Peyer's patch (tissue), 4 donors: ENCODE data around the gene KIRREL3. TPM values are rescaled to one million over a fixed set of nuclear protein-coding genes. Genes with fewer than 3 reads are reported as not detected.

Source experiments
- DNase-seq, 3 donors: peaks; one replicate each; pipeline ENCODE4 v3.0.0-alpha.2; 2017 to 2019
- H3K27ac ChIP-seq, 4 donors: fragments of 200-600 bp; sonication (generic); one replicate each; pipeline ENCODE4 v1.5.1; 2016 to 2019
- H3K27me3 ChIP-seq, 2 donors: fragments of 200-600 bp; sonication (generic); one replicate each; pipeline ENCODE4 v1.5.1; 2019
- H3K36me3 ChIP-seq, 3 donors: fragments of 200-600 bp; sonication (generic); one replicate each; pipeline ENCODE4 v1.5.1; 2016 to 2019
- H3K4me1 ChIP-seq, 4 donors: fragments of 200-600 bp; sonication (generic); one replicate each; pipeline ENCODE4 v1.5.1; 2016 to 2019
- H3K4me3 ChIP-seq, 4 donors: fragments of 200-600 bp; sonication (generic); 1 replicate in 3 of 4; 2 replicates in 1 of 4; pipeline ENCODE4 v1.5.1; 2016 to 2019; ENCODE audit warnings: mild to moderate bottlenecking in 1 of 4
- H3K9me3 ChIP-seq, 4 donors: fragments of 200-600 bp; sonication (generic); one replicate each; pipeline ENCODE4 v1.5.1; 2016 to 2019; ENCODE audit warnings: mild to moderate bottlenecking in 1 of 4
- POLR2A ChIP-seq, 2 donors: fragments of 450-650 bp; IDR thresholded peaks; one replicate each; pipeline ENCODE4 v1.5.1; 2017; ENCODE audit warnings: antibody characterized with exemption in 2 of 2, mild to moderate bottlenecking in 2 of 2, moderate library complexity in 2 of 2
- total RNA-seq, 4 donors: library from RNA; depleted of rRNA; stranded (reverse); fragments of >200 nt; gene quantifications; one replicate each; pipeline ENCODE4 v1.1.0, GENCODE V29; 2016
- TF ChIP-seq, protein P1 (sequence below), 6 experiments: fragments of 450-650 bp in 4 of 6; fragments of 200-600 bp in 2 of 6; sonication (generic) in 1 of 6; IDR thresholded peaks; one replicate each; pipeline ENCODE4 v1.5.1; 2017 to 2019; ENCODE audit warnings: antibody characterized with exemption in 6 of 6, mild to moderate bottlenecking in 3 of 6, moderate library complexity in 1 of 6

KIRREL3 gene
- total RNA-seq, 4 donors from 2014 or later, result 0.83 TPM; not detected in 3

DNA sequence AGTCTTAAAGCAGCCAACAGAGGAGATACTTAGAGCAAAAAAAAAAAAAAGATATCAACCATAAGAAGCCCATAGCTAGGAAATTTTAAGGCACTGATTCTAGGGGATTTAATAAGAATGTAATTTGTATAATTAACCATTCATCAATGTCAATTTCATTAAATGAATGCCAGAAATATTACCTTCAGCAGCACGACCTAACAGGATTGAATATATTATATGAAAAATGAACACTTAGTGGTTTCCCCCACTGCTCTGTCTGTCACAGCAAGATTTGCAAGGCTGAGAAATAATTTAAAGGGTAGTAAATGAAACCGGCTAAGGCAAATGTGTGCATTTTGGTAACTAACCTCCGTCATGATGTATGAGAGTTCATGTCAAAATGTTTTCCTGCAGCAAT lies 319.9 kb downstream of the KIRREL3 start:
- Histone ChIP-seq H3K4me3 (no peak overlapping the region), H3K4me1 (no peaks in the 10 kb centered on the region), H3K27ac (no peak overlapping the region), H3K9me3 (no peaks in the 10 kb centered on the region), H3K36me3 (no peaks in the 10 kb centered on the region), H3K27me3 (no peaks in the 10 kb centered on the region)
- TF ChIP-seq POLR2A (IDR thresholded peaks at IDR 0.05), result no peak
- TF ChIP-seq, protein P1, sequence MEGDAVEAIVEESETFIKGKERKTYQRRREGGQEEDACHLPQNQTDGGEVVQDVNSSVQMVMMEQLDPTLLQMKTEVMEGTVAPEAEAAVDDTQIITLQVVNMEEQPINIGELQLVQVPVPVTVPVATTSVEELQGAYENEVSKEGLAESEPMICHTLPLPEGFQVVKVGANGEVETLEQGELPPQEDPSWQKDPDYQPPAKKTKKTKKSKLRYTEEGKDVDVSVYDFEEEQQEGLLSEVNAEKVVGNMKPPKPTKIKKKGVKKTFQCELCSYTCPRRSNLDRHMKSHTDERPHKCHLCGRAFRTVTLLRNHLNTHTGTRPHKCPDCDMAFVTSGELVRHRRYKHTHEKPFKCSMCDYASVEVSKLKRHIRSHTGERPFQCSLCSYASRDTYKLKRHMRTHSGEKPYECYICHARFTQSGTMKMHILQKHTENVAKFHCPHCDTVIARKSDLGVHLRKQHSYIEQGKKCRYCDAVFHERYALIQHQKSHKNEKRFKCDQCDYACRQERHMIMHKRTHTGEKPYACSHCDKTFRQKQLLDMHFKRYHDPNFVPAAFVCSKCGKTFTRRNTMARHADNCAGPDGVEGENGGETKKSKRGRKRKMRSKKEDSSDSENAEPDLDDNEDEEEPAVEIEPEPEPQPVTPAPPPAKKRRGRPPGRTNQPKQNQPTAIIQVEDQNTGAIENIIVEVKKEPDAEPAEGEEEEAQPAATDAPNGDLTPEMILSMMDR (IDR thresholded peaks at IDR 0.05), result no peak
- no peak for DNase-seq

DNA sequence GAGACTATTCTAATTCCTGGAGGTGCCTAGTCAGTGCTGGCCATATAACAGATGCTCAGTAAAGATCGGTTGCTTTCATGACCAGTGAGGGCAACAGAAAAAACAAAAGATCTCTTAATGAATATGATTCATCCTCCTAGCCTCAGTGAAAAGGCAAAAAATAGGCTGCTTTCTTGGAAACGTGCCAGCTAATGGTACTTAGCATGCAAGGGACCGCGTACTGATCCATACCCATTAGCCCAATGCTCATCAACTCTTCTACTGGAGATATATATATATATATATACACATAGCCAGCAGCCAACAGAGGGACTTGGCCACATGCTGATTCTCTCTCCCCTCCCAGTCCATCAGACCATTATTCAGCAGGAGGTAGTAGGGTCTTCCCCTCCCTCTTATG lies 320.4 kb downstream of the KIRREL3 start:
- DNase-seq, result no peak
- Histone ChIP-seq H3K36me3 (no peaks in the 10 kb centered on the region), H3K27ac (no peak overlapping the region), H3K9me3 (no peaks in the 10 kb centered on the region), H3K4me3 (no peak overlapping the region), H3K27me3 (no peaks in the 10 kb centered on the region), H3K4me1 (no peaks in the 10 kb centered on the region)
- TF ChIP-seq POLR2A (IDR thresholded peaks at IDR 0.05), result no peak
- TF ChIP-seq, protein P1 (IDR thresholded peaks at IDR 0.05), result no peak

DNA sequence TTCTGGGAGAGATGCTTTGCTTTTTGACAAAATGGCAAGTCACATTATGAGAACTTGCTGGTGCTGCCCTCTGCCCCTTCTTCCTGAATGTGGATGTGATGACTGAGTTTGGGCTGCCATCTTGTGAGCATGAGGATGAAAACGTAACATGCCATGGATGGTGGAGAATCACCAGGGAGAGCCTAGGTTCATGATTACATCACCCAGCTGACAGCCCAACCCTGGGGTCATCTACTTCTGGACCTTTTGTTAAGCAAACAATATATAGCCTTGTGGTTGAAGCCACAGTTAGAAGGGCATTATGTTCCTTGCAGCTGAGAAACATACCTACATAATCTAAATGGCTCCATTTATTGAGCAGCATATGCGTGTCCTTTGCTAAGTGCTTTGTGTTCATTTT lies 321.5 kb downstream of the KIRREL3 start:
- Histone ChIP-seq H3K9me3 (no peaks in the 10 kb centered on the region), H3K27me3 (no peaks in the 10 kb centered on the region), H3K4me3 (no peak overlapping the region), H3K4me1 (no peaks in the 10 kb centered on the region), H3K36me3 (no peaks in the 10 kb centered on the region), H3K27ac (no peak overlapping the region)
- TF ChIP-seq, protein P1 (IDR thresholded peaks at IDR 0.05), result no peak
- TF ChIP-seq POLR2A (IDR thresholded peaks at IDR 0.05), result no peak
- DNase-seq, result no peak

DNA sequence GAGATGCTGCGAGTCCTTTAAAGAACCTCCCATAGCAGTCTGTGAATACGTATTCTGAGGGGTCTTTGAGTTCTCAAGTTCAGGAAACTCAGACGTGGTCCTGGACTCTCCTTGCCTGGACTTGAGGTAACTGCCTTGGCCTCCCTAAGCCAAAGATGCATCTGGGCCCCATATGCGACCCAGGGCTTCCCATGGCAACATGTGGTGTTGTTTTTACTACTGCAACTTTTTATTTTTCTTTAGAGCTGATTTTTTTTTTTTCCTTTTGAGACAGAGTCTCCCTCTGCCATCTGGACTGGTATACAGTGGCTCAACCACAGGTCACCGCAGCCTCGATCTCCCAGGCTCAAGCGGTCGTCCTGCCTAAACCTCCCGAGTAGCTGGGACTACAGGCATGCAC lies 324.0 kb downstream of the KIRREL3 start:
- no peak overlapping the region for H3K4me3 ChIP-seq
- H3K9me3 ChIP-seq, result no peaks in the 10 kb centered on the region
- no peaks in the 10 kb centered on the region for H3K27me3 ChIP-seq
- no peaks in the 10 kb centered on the region for H3K4me1 ChIP-seq
- no peaks in the 10 kb centered on the region for H3K36me3 ChIP-seq
- TF ChIP-seq POLR2A (IDR thresholded peaks at IDR 0.05), result no peak
- TF ChIP-seq, protein P1 (IDR thresholded peaks at IDR 0.05), result no peak
- no peak overlapping the region for H3K27ac ChIP-seq
- no peak for DNase-seq

DNA sequence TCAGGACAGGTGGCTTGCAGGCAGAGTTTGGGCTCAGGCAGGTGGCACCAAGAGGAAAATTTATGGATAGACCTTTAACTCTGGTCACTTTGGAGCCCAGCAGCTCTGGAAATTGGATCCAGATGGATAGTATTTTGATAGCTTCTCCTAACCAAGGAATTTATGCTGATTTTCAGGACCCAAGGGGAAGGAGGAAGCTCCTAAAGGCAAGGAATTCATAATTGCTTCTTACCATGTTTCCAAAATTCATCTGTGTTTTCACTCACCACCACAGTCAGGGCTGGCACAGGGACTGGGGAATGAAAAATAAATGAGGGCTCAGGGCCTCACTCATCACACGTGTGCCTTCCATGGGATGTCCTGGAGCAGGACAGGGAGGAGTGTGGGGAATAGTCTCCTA lies 327.3 kb downstream of the KIRREL3 start:
- Histone ChIP-seq H3K9me3 (no peaks in the 10 kb centered on the region), H3K4me1 (no peaks in the 10 kb centered on the region), H3K36me3 (no peaks in the 10 kb centered on the region), H3K4me3 (no peak overlapping the region), H3K27me3 (no peaks in the 10 kb centered on the region), H3K27ac (no peak overlapping the region)
- DNase-seq, result no peak
- TF ChIP-seq POLR2A (IDR thresholded peaks at IDR 0.05), result no peak
- TF ChIP-seq, protein P1 (IDR thresholded peaks at IDR 0.05), result no peak

DNA sequence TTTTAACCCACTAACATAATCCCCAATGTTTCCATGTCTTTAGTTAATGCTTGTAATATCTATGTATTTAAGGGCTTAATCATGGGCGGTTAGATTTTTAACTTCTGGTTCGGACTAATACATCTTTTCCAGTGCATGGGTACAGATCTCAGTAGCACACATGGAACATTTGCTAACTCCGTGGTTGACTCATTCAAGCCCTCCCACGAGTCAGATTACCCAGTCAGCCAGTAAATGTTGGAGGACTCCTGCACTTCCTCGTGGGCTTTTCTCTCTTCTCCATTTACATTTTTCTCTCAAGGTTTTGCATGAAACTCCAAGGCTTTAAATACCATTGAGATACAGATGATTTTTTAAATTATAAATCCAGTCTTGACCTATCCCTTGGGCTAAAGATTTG lies 331.2 kb downstream of the KIRREL3 start:
- Histone ChIP-seq H3K9me3 (no peaks in the 10 kb centered on the region), H3K27me3 (no peaks in the 10 kb centered on the region), H3K4me3 (no peak overlapping the region), H3K27ac (no peak overlapping the region), H3K36me3 (no peaks in the 10 kb centered on the region), H3K4me1 (no peaks in the 10 kb centered on the region)
- no peak for DNase-seq
- TF ChIP-seq, protein P1 (IDR thresholded peaks at IDR 0.05), result no peak
- no peak for TF ChIP-seq POLR2A (IDR thresholded peaks at IDR 0.05)
